CD4-positive, CD25-positive, alpha-beta regulatory T cell (primary cell): ENCODE measurements around the gene STRADA. TPM values are rescaled to one million over a fixed set of nuclear protein-coding genes. Genes with fewer than 3 reads are reported as not detected.

Source experiments
- ATAC-seq, 2 donors: fragments of 150-1000 bp; cut with Tn5 transposase; one replicate each; pipeline ENCODE4 v1.10.0; 2021; ENCODE audit warnings: low read depth in 2 of 2, moderate number of reproducible peaks in 2 of 2, moderate library complexity in 1 of 2
- DNase-seq, 3 donors: peaks; one replicate each; pipeline versions ENCODE4 v3.0.0 to v3.0.0-alpha.2; 2012 to 2022; ENCODE audit warnings: mixed read lengths in 1 of 3
- H3K27ac ChIP-seq: one replicate; pipeline ENCODE4 v1.7.0; 2013; ENCODE audit warnings: mild to moderate bottlenecking, low read length; ENCODE audit not compliant: insufficient read depth, poor library complexity, severe bottlenecking
- H3K27me3 ChIP-seq: one replicate; pipeline ENCODE4 v1.7.0; 2013; ENCODE audit warnings: low read length; ENCODE audit not compliant: control insufficient read depth, insufficient read depth
- H3K36me3 ChIP-seq: one replicate; pipeline ENCODE4 v1.7.0; 2013; ENCODE audit warnings: mild to moderate bottlenecking, low read length, moderate library complexity; ENCODE audit not compliant: control insufficient read depth, insufficient read depth
- H3K4me1 ChIP-seq: 2 replicates; pipeline ENCODE4 v1.7.0; 2013; ENCODE audit warnings: mild to moderate bottlenecking, low read length; ENCODE audit not compliant: insufficient read depth, control insufficient read depth, poor library complexity, severe bottlenecking
- H3K4me3 ChIP-seq: one replicate; pipeline ENCODE4 v1.7.0; 2013; ENCODE audit warnings: low read depth, mild to moderate bottlenecking, low read length, moderate library complexity
- H3K9me3 ChIP-seq, 2 experiments: 1 replicate in 1 of 2; 2 replicates in 1 of 2; pipeline ENCODE4 v1.7.0; 2013; ENCODE audit warnings: low read length in 2 of 2, mild to moderate bottlenecking in 1 of 2, moderate library complexity in 1 of 2; ENCODE audit not compliant: control insufficient read depth in 2 of 2
- H3K27ac Mint-ChIP-seq, 3 donors: one replicate each; pipeline ENCODE4 v1.8.0; 2020 to 2022; ENCODE audit warnings: mild to moderate bottlenecking in 3 of 3, mixed read lengths in 3 of 3, moderate library complexity in 2 of 3
- H3K27me3 Mint-ChIP-seq: one replicate; pipeline ENCODE4 v1.8.0; 2022; ENCODE audit warnings: mild to moderate bottlenecking, mixed read lengths
- H3K36me3 Mint-ChIP-seq: one replicate; pipeline ENCODE4 v1.8.0; 2020; ENCODE audit warnings: mixed read lengths
- H3K4me1 Mint-ChIP-seq, 4 donors: one replicate each; pipeline ENCODE4 v1.8.0; 2020 to 2022; ENCODE audit warnings: mixed read lengths in 4 of 4, mild to moderate bottlenecking in 1 of 4
- H3K4me3 Mint-ChIP-seq, 4 donors: one replicate each; pipeline ENCODE4 v1.8.0; 2020 to 2022; ENCODE audit warnings: mild to moderate bottlenecking in 4 of 4, mixed read lengths in 4 of 4, moderate library complexity in 3 of 4
- H3K9me3 Mint-ChIP-seq, 7 donors: one replicate each; pipeline ENCODE4 v1.8.0; 2020 to 2022; ENCODE audit warnings: mixed read lengths in 7 of 7, mild to moderate bottlenecking in 3 of 7, moderate library complexity in 2 of 7
- polyA plus RNA-seq, 4 donors: library from polyadenylated mRNA; unstranded; fragments of 300-500 nt; fragmentation: Illumina TruSeq; gene quantifications; one replicate each; pipeline ENCODE4 v1.2.3, GENCODE V29; 2021
- total RNA-seq: library from RNA; stranded (reverse); gene quantifications from one replicate; pipeline ENCODE4 v1.2.3, GENCODE V29; 2022

STRADA gene
- total and polyA plus RNA-seq, 5 donors from 2014 or later: 20.0 to 47.8 (median 24.1) TPM

GRCh38 chr17:63704259-63704576, 37.4 kb downstream of the STRADA start:
- peaks cover 0 to 2% (median 0%) of the 10 kb centered on the region in 7 donors for H3K9me3 Mint-ChIP-seq
- H3K9me3 ChIP-seq: no peaks in the 10 kb centered on the region
- H3K27ac ChIP-seq: peak overlapping the region; percentile 1
- ATAC-seq: no peak
- no peak for DNase-seq
- H3K27ac Mint-ChIP-seq: peak overlapping the region; percentile 88 to 99 (median 98)
- peaks cover 21% of the 10 kb centered on the region for H3K36me3 Mint-ChIP-seq
- H3K4me1 ChIP-seq: peaks cover 80% of the 10 kb centered on the region
- H3K36me3 ChIP-seq: no peaks in the 10 kb centered on the region
- H3K27me3 ChIP-seq: no peaks in the 10 kb centered on the region
- H3K4me1 Mint-ChIP-seq: peaks cover 17 to 76% (median 54%) of the 10 kb centered on the region in 4 donors
- no peak overlapping the region for H3K4me3 ChIP-seq
- peak overlapping the region; percentile 56 to 100 (median 94) for H3K4me3 Mint-ChIP-seq
- H3K27me3 Mint-ChIP-seq: peaks cover 12% of the 10 kb centered on the region

DNA sequence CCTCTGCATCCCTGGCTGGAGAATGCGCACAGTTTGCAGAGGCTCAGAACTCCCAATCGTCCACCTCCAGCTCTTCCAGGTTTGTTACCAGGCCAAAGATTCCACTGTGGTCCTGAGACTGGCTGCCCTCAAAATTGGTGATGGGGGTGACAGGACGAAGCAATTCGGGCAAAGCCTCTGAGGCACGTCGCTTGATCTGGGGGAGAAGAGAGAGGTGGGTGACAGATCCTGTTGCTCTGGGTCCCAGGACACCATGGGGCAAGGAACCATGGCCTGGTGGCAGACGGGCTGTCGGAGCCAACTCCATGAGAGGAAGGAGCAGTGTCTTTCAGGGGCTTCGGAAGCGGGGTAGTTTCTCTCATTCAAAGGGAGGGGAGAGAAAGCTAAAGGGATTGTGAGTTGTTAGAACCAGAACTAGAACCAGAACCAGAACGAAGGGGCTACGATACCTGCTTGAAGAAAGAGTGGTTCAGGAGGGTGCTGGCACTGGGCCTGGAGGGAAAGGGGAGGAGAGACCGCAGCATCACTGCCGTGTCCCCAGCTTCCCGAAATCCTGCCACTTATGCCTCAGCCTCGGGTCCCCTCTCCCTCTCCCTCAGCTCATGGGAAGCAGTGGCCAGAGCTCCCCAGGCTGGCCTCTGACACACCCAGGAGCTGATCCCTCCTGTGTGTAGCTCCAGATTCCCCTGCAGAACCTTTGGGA, 37.9 kb downstream of the STRADA start:
- Histone ChIP-seq H3K4me1 (peaks cover 74% of the 10 kb centered on the region), H3K4me3 (peak overlapping the region; percentile 73), H3K27ac (peak overlapping the region; percentile 93), H3K9me3 (no peaks in the 10 kb centered on the region), H3K36me3 (no peaks in the 10 kb centered on the region), H3K27me3 (no peaks in the 10 kb centered on the region)
- Mint-ChIP-seq H3K27me3 (peaks cover 12% of the 10 kb centered on the region), H3K36me3 (peaks cover 21% of the 10 kb centered on the region), H3K27ac (peak overlapping the region; percentile 88 to 99 (median 98)), H3K4me3 (peak overlapping the region; percentile 93 to 100 (median 96)), H3K4me1 (peaks cover 16 to 71% (median 49%) of the 10 kb centered on the region in 4 donors), H3K9me3 (peaks cover 0 to 2% (median 0%) of the 10 kb centered on the region in 7 donors)
- DNase-seq (no peak), ATAC-seq (no peak)

DNA sequence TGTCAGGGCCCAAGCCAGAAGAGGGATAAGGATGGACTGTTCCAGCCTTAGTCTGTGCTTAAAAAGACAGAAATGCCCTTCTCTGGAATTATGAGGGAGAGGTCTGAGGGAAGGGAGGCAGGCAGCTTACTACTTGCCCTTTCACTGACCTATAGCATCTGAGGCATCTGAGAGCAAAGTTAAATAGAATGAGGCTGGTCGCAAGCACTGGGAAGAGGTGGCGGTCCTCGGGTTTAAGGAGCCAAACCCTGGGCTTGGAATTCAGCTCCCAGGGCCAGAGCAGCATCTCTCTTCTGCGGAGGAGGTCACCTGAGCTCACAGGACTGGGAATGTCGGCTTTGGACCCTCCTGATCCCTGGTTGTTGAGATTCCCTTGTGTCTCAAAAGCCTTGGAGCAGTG, 38.6 kb downstream of the STRADA start:
- Histone ChIP-seq H3K27ac (peak overlapping the region; percentile 93), H3K4me1 (peaks cover 77% of the 10 kb centered on the region), H3K9me3 (no peaks in the 10 kb centered on the region), H3K27me3 (no peaks in the 10 kb centered on the region), H3K4me3 (peak overlapping the region; percentile 73), H3K36me3 (peaks cover 3% of the 10 kb centered on the region)
- no peak for DNase-seq
- H3K9me3 Mint-ChIP-seq: peaks cover 0 to 4% (median 0%) of the 10 kb centered on the region in 7 donors
- H3K4me1 Mint-ChIP-seq: peaks cover 16 to 65% (median 45%) of the 10 kb centered on the region in 4 donors
- H3K27me3 Mint-ChIP-seq: peaks cover 12% of the 10 kb centered on the region
- H3K36me3 Mint-ChIP-seq: peaks cover 26% of the 10 kb centered on the region
- no peak for ATAC-seq
- peak overlapping the region; percentile 95 to 100 (median 98) for H3K4me3 Mint-ChIP-seq
- H3K27ac Mint-ChIP-seq: peak overlapping the region; percentile 98 to 99 (median 98)

GRCh38 chr17:63702721-63703015, 38.9 kb downstream of the STRADA start:
- Histone ChIP-seq H3K27me3 (no peaks in the 10 kb centered on the region), H3K9me3 (no peaks in the 10 kb centered on the region), H3K4me1 (peaks cover 80% of the 10 kb centered on the region), H3K36me3 (peaks cover 6% of the 10 kb centered on the region), H3K4me3 (peak overlapping the region; percentile 73), H3K27ac (peak overlapping the region; percentile 93)
- no peak for DNase-seq
- H3K27me3 Mint-ChIP-seq: peaks cover 12% of the 10 kb centered on the region
- peaks cover 16 to 67% (median 48%) of the 10 kb centered on the region in 4 donors for H3K4me1 Mint-ChIP-seq
- peak overlapping the region; percentile 98 to 99 (median 98) for H3K27ac Mint-ChIP-seq
- H3K4me3 Mint-ChIP-seq: peak overlapping the region; percentile 95 to 100 (median 98)
- H3K9me3 Mint-ChIP-seq: peaks cover 0 to 6% (median 0%) of the 10 kb centered on the region in 7 donors
- H3K36me3 Mint-ChIP-seq: peaks cover 30% of the 10 kb centered on the region
- ATAC-seq: no peak

- DNase-seq (peak; percentile 66 to 95 (median 76)), ATAC-seq (peak; percentile 23 to 36)
- H3K36me3 ChIP-seq: peaks cover 11% of the 10 kb centered on the region
- H3K9me3 ChIP-seq: no peaks in the 10 kb centered on the region
- H3K27me3 ChIP-seq: no peaks in the 10 kb centered on the region
- Mint-ChIP-seq H3K36me3 (peaks cover 32% of the 10 kb centered on the region), H3K9me3 (peaks cover 0 to 6% (median 0%) of the 10 kb centered on the region in 7 donors), H3K27me3 (peaks cover 12% of the 10 kb centered on the region), H3K4me3 (peak overlapping the region; percentile 95 to 100 (median 98)), H3K27ac (peak overlapping the region; percentile 98 to 99 (median 98)), H3K4me1 (peaks cover 16 to 68% (median 49%) of the 10 kb centered on the region in 4 donors)
- H3K27ac ChIP-seq: peak overlapping the region; percentile 93
- H3K4me3 ChIP-seq: peak overlapping the region; percentile 80
- peaks cover 81% of the 10 kb centered on the region for H3K4me1 ChIP-seq
Measured at GRCh38 chr17:63701868-63702720, 39.5 kb downstream of the STRADA start.

- H3K9me3 ChIP-seq: no peaks in the 10 kb centered on the region
- DNase-seq: no peak
- peaks cover 81% of the 10 kb centered on the region for H3K4me1 ChIP-seq
- H3K27me3 ChIP-seq: no peaks in the 10 kb centered on the region
- peak overlapping the region; percentile 80 for H3K4me3 ChIP-seq
- H3K9me3 Mint-ChIP-seq: peaks cover 0 to 6% (median 0%) of the 10 kb centered on the region in 7 donors
- peaks cover 16 to 68% (median 49%) of the 10 kb centered on the region in 4 donors for H3K4me1 Mint-ChIP-seq
- H3K36me3 ChIP-seq: peaks cover 17% of the 10 kb centered on the region
- peak overlapping the region; percentile 93 for H3K27ac ChIP-seq
- peak overlapping the region; percentile 98 to 99 (median 98) for H3K27ac Mint-ChIP-seq
- ATAC-seq: no peak
- peak overlapping the region; percentile 95 to 100 (median 98) for H3K4me3 Mint-ChIP-seq
- peaks cover 12% of the 10 kb centered on the region for H3K27me3 Mint-ChIP-seq
- H3K36me3 Mint-ChIP-seq: peaks cover 39% of the 10 kb centered on the region
Measured at GRCh38 chr17:63701456-63701820, 40.2 kb downstream of the STRADA start.

GRCh38 chr17:63700528-63701455, 40.8 kb downstream of the STRADA start:
- Histone ChIP-seq H3K4me3 (peak overlapping the region; percentile 80), H3K27ac (peak overlapping the region; percentile 93), H3K36me3 (peaks cover 20% of the 10 kb centered on the region), H3K27me3 (no peaks in the 10 kb centered on the region), H3K4me1 (peaks cover 81% of the 10 kb centered on the region), H3K9me3 (no peaks in the 10 kb centered on the region)
- Mint-ChIP-seq H3K4me1 (peaks cover 17 to 68% (median 48%) of the 10 kb centered on the region in 4 donors), H3K9me3 (peaks cover 0 to 6% (median 0%) of the 10 kb centered on the region in 7 donors), H3K4me3 (peak overlapping the region; percentile 95 to 100 (median 98)), H3K36me3 (peaks cover 44% of the 10 kb centered on the region), H3K27me3 (peaks cover 12% of the 10 kb centered on the region), H3K27ac (peak overlapping the region; percentile 98 to 99 (median 98))
- ATAC-seq (peak; percentile 5 to 12), DNase-seq (peak; percentile 42 to 81 (median 63))
